ENCODE measurements around the gene MADD. TPM values are rescaled to one million over a fixed set of nuclear protein-coding genes. Genes with fewer than 3 reads are reported as not detected.

The MADD gene
- total and polyA plus RNA-seq, 2 experiments from 2014 or later, result 13.4 to 43.8 TPM

- Mint-ChIP-seq H3K36me3 (ENCODE audit: low read depth) (no peaks in the 10 kb centered on the region), H3K4me3 (peak overlapping the region; percentile 64), H3K27ac (peak overlapping the region; percentile 87), H3K27me3 (ENCODE audit: insufficient read depth, low read depth, poor library complexity) (peaks cover 2% of the 10 kb centered on the region), H3K9me3 (no peaks in the 10 kb centered on the region), H3K4me1 (peaks cover 33% of the 10 kb centered on the region)
- DNase-seq (ENCODE audit: low spot score) (no peak), ATAC-seq (peak; percentile 1)
- no peaks in the 10 kb centered on the region for H3K27me3 ChIP-seq (ENCODE audit: insufficient read depth)
- H3K4me2 ChIP-seq, result peak overlapping the region; percentile 88
- TF ChIP-seq STAT1 (IDR thresholded peaks at IDR 0.05; ENCODE audit: unreplicated experiment), result no peak
- no peak for TF ChIP-seq JUNB (IDR thresholded peaks at IDR 0.05; ENCODE audit: unreplicated experiment)
- TF ChIP-seq CREB1 (CRISPR knock-in tag; IDR thresholded peaks at IDR 0.05; ENCODE audit: low read depth), result no peak
- no peak for TF ChIP-seq ZNF114 (CRISPR knock-in tag; IDR thresholded peaks at IDR 0.05)
- TF ChIP-seq REST (IDR thresholded peaks at IDR 0.05; ENCODE audit: unreplicated experiment), result no peak
- TF ChIP-seq POLR2AphosphoS5 (IDR thresholded peaks at IDR 0.05; ENCODE audit: low read depth), result no peak
- no peak for TF ChIP-seq ZNF331 (CRISPR knock-in tag; IDR thresholded peaks at IDR 0.05; ENCODE audit: low read depth)
- no peaks in the 10 kb centered on the region for H3K79me2 ChIP-seq (replicated peaks; ENCODE audit: insufficient read depth)
- H3K9me2 ChIP-seq (ENCODE audit: insufficient read depth), result no peaks in the 10 kb centered on the region
- peaks cover 33% of the 10 kb centered on the region for H3K4me1 ChIP-seq (ENCODE audit: insufficient read depth)
- no peaks in the 10 kb centered on the region for H4K20me1 ChIP-seq (replicated peaks; ENCODE audit: insufficient read depth)
- peak overlapping the region; percentile 59 for H3K4me3 ChIP-seq
- H3K36me3 ChIP-seq (ENCODE audit: insufficient read depth), result no peaks in the 10 kb centered on the region
- H3F3A ChIP-seq (replicated peaks; ENCODE audit: low read depth), result peaks cover 13% of the 10 kb centered on the region
- peak overlapping the region; percentile 96 for H3K27ac ChIP-seq (ENCODE audit: low read depth)
- H2AFZ ChIP-seq, result peak overlapping the region; percentile 88; the same call in 1 of the 2 replicates
Observed at GRCh38 chr11:47257177-47257516, 12.8 kb upstream of the MADD start.

- peak within 1 kb of the TSS; percentile 88; the same call in 1 of the 2 replicates for H2AFZ ChIP-seq
- H3K4me2 ChIP-seq, result peak within 1 kb of the TSS; percentile 88
- DNase-seq (ENCODE audit: low spot score), result peak; percentile 84
- peaks cover 33% of the 10 kb centered on the region for H3K4me1 ChIP-seq (ENCODE audit: insufficient read depth)
- peaks cover 13% of the 10 kb centered on the region for H3F3A ChIP-seq (replicated peaks; ENCODE audit: low read depth)
- H3K36me3 Mint-ChIP-seq (ENCODE audit: low read depth), result no peaks in the 10 kb centered on the region
- H3K27ac ChIP-seq (ENCODE audit: low read depth), result peak within 1 kb of the TSS; percentile 96
- H3K9me2 ChIP-seq (ENCODE audit: insufficient read depth), result no peaks in the 10 kb centered on the region
- no peaks in the 10 kb centered on the region for H3K36me3 ChIP-seq (ENCODE audit: insufficient read depth)
- peak within 1 kb of the TSS; percentile 64 for H3K4me3 Mint-ChIP-seq
- peaks cover 33% of the 10 kb centered on the region for H3K4me1 Mint-ChIP-seq
- ATAC-seq, result peak; percentile 65
- peaks cover 2% of the 10 kb centered on the region for H3K27me3 Mint-ChIP-seq (ENCODE audit: insufficient read depth, low read depth, poor library complexity)
- no peaks in the 10 kb centered on the region for H3K9me3 Mint-ChIP-seq
- H3K4me3 ChIP-seq, result peak within 1 kb of the TSS; percentile 59
- H3K27me3 ChIP-seq (ENCODE audit: insufficient read depth), result no peaks in the 10 kb centered on the region
- H3K27ac Mint-ChIP-seq, result peak within 1 kb of the TSS; percentile 87
- no peaks in the 10 kb centered on the region for H4K20me1 ChIP-seq (replicated peaks; ENCODE audit: insufficient read depth)
- H3K79me2 ChIP-seq (replicated peaks; ENCODE audit: insufficient read depth), result no peaks in the 10 kb centered on the region
- TF ChIP-seq POLR2AphosphoS5 (IDR thresholded peaks at IDR 0.05; ENCODE audit: low read depth) (peak; percentile 73), CTCF (conservative IDR thresholded peaks at IDR 0.05; ENCODE audit: low read depth in 2 of 2) (peak; percentile 56 to 58), REST (IDR thresholded peaks at IDR 0.05; ENCODE audit: unreplicated experiment) (no peak)
Observed at GRCh38 chr11:47257517-47258316, 12.2 kb upstream of the MADD start, which contains the start of gene NR1H3. NR1H3 (plus strand) TSS chr11:47257996; CDS start chr11:47259217, 1,221 bp downstream.

Data from GM23338 (cell line).